NT2/D1 (cell line): ENCODE results near the gene MEIS1.

Experiments used
- DNase-seq: peaks from one replicate; pipeline ENCODE4 v3.0.0-alpha.2; 2011; ENCODE audit warnings: low read depth, low spot score
- H3K27me3 ChIP-seq: 2 replicates; pipeline ENCODE4 v1.6.0; 2011; ENCODE audit warnings: mild to moderate bottlenecking; ENCODE audit not compliant: insufficient read length, insufficient read depth
- H3K36me3 ChIP-seq: 2 replicates; pipeline ENCODE4 v1.6.1; 2011; ENCODE audit warnings: mild to moderate bottlenecking, low read length, mixed read lengths; ENCODE audit not compliant: insufficient read depth, insufficient read length
- H3K4me1 ChIP-seq: 2 replicates; pipeline ENCODE4 v1.5.1; 2011; ENCODE audit not compliant: insufficient read depth, insufficient read length
- H3K4me3 ChIP-seq: 2 replicates; pipeline ENCODE4 v1.5.1; 2011; ENCODE audit warnings: low read depth; ENCODE audit not compliant: insufficient read length
- H3K9ac ChIP-seq: 2 replicates; pipeline ENCODE4 v1.6.0; 2011; ENCODE audit warnings: low read depth; ENCODE audit not compliant: insufficient read length
- H3K9me3 ChIP-seq: 2 replicates; pipeline ENCODE4 v1.5.1; 2011; ENCODE audit warnings: mild to moderate bottlenecking, low read length; ENCODE audit not compliant: insufficient read depth
- SUZ12 ChIP-seq: IDR thresholded peaks from 2 replicates; pipeline ENCODE4 v1.6.1; 2011; ENCODE audit not compliant: insufficient read length, insufficient read depth; ENCODE audit errors: extremely low read depth
- YY1 ChIP-seq: IDR thresholded peaks from 2 replicates; pipeline ENCODE4 v1.6.1; 2011; ENCODE audit not compliant: insufficient read length, insufficient read depth
- ZNF274 ChIP-seq: IDR thresholded peaks from 2 replicates; pipeline ENCODE4 v1.6.1; 2011; ENCODE audit warnings: mild to moderate bottlenecking, low read depth, low read length

Gene MEIS1

DNA sequence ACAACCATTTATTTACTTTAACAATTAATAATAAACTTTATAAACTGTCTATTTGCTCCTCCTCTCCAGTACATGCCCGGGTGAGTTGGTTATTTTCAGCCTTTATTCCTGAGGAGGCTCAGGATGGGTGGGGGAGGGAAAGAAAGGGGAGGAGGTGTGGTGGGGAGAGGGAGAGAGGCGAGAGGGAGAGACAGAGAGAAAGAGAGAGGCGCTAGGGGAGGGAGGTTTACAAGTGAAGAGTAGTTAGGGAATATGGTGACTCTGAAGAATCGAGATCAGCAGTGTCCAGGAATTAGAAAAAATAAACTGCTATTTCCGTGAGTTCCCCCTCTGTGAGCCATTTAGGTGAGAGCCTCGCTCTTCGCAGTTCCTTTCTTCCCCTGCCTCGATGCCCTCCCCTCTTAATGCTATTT, 138.9 kb downstream of the MEIS1 start:
- no peak for DNase-seq
- Histone ChIP-seq H3K4me3 (peak overlapping the region; percentile 13), H3K9ac (peak overlapping the region; percentile 39), H3K27me3 (peaks cover 32% of the 10 kb centered on the region), H3K36me3 (no peaks in the 10 kb centered on the region), H3K4me1 (no peaks in the 10 kb centered on the region), H3K9me3 (no peaks in the 10 kb centered on the region)
- TF ChIP-seq SUZ12 = no peak
- no peak for TF ChIP-seq YY1
- TF ChIP-seq ZNF274 = no peak

DNA sequence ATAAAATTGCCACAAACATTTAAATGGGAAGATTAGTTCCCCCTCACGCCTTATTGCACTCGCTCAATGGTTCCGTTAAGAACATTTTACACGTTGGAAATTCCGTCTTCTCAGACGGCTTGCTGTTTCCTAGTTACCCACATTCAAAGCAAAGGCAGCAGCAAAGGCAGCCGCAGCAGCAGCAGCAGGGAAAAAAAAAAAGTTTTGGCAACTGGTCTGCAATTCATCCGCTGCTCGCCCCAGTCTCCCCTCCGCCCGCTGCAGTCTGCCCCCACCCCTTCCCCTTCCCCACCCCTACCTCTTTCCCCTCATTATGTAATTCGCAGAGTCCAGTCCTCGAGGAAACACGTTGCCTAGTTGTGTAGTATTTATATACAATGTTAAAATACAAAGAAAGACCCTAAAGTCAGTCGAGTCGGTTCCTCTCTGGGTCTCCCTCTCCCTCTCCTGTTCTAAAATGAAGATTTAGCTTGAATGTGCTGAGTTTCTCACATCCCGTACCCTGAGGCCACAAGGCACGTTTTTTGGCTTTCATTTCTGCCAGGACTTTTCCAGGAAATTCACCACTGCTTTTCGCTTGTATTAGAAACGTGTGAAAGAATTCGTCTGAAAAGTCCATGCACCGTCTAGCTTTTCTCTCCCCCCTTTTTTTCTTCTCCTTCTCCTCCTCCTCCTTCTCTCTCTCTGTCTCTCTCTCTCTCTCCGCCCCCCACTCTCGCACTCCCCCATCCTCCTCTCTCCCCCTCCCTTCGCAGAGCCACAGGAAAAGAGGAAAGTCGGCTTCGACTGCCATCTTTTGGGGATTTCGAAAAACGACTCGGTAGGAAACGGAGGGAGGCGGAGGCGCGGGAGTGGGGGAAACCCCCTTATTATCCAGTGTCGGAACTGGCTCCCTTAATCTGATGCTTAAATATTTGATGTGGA, 140.0 kb downstream of the MEIS1 start:
- TF ChIP-seq YY1 (no peak), ZNF274 (no peak), SUZ12 (no peak)
- Histone ChIP-seq H3K27me3 (peaks cover 43% of the 10 kb centered on the region), H3K36me3 (no peaks in the 10 kb centered on the region), H3K9ac (peak overlapping the region; percentile 32), H3K4me3 (peak overlapping the region; percentile 40), H3K4me1 (no peaks in the 10 kb centered on the region), H3K9me3 (no peaks in the 10 kb centered on the region)
- no peak for DNase-seq

DNA sequence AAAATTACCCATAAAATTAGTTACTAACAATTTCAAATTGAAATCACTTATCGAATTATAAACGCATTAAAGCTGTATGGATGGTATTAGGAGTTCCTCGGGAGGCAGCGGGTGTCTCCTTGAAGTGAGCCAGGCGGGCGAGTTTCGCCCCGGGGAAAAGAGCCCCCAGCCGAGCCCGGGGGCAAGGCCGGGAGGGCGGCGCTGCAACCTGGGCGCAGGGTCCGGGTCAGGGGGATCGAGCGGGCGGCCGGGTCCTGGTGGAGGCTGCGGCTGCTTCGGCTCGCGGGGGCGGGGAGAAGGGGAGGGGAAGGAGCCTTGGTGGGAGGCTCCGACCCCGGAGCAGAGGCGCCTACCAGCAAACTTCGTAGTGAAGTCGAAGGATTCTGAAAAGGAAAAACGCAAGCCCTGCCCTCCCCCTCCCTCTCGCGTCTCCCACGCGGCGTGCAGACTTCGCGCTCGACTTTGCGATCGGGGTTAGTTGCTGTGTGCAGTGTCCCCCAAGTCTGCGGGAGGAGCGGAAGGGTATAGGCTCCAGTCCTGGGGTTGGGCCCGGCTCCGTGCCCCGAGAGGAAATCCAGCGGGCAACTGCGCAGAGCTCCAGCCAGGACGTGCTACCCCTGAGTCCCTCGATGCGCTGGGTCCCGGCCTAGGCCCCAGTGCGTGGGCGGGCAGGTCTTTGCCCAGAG, 140.8 kb downstream of the MEIS1 start:
- TF ChIP-seq YY1 (no peak), ZNF274 (no peak), SUZ12 (peak; percentile 4)
- Histone ChIP-seq H3K4me3 (peak overlapping the region; percentile 40), H3K9me3 (no peaks in the 10 kb centered on the region), H3K9ac (no peak overlapping the region), H3K4me1 (no peaks in the 10 kb centered on the region), H3K27me3 (peaks cover 52% of the 10 kb centered on the region), H3K36me3 (no peaks in the 10 kb centered on the region)
- no peak for DNase-seq

DNA sequence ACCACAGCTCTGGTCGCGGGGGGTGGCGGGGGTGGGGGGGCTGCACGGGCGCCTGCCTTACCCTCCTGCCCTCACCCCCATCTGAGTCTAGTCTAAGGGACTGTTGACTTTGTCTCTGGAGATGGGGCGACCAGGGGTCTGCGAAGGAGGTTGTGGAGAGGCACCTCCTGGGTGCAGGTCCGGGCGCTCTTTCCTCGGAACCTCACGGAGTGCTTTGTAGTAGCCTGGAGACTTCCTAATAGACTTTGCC, 141.3 kb downstream of the MEIS1 start:
- TF ChIP-seq ZNF274 = no peak
- TF ChIP-seq YY1 = no peak
- no peak for TF ChIP-seq SUZ12
- DNase-seq = no peak
- Histone ChIP-seq H3K4me3 (peak overlapping the region; percentile 33), H3K4me1 (no peaks in the 10 kb centered on the region), H3K27me3 (peaks cover 56% of the 10 kb centered on the region), H3K36me3 (no peaks in the 10 kb centered on the region), H3K9ac (no peak overlapping the region), H3K9me3 (no peaks in the 10 kb centered on the region)

DNA sequence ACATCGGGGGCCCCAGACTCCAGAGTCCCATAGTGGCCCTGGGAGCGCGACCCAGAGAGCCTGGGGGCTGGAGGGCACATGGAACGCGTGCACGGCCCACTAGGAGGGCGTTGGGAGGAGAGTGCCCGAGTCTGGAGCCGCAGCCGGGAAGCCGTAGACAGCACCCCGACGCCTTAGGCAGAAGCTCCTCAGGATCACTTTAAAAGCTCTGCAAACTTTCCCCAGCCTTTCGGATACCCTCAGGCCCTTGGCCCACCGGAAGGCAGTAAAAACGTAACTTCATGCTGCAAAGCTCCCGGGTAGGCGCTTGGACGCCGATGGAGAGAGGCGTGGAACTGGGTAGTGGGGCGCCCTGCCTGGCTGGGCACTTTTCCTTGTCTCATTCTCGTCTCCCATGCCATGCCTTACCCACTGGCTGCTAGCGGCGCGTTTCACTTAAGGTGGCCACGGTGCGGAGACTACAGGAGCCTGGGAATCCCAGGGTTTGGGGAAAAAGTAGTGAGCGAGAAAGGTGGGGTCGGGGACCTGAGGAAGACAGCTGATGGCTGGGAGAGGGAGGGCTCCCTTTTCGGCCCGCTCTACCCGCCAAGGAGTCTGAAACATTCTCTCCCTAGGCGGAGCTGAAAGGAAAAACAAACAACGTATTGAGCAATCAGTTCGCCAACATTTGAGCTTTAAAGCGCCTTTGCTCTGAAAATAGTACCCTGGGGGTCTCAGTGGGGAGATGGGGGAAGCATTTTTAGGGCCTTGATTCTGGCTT, 141.8 kb downstream of the MEIS1 start:
- H3K36me3 ChIP-seq = no peaks in the 10 kb centered on the region
- no peak for TF ChIP-seq YY1
- TF ChIP-seq SUZ12 = peak; percentile 18
- no peaks in the 10 kb centered on the region for H3K4me1 ChIP-seq
- peak overlapping the region; percentile 50 for H3K9ac ChIP-seq
- H3K9me3 ChIP-seq = no peaks in the 10 kb centered on the region
- H3K27me3 ChIP-seq = peaks cover 61% of the 10 kb centered on the region
- peak overlapping the region; percentile 33 for H3K4me3 ChIP-seq
- DNase-seq = no peak

DNA sequence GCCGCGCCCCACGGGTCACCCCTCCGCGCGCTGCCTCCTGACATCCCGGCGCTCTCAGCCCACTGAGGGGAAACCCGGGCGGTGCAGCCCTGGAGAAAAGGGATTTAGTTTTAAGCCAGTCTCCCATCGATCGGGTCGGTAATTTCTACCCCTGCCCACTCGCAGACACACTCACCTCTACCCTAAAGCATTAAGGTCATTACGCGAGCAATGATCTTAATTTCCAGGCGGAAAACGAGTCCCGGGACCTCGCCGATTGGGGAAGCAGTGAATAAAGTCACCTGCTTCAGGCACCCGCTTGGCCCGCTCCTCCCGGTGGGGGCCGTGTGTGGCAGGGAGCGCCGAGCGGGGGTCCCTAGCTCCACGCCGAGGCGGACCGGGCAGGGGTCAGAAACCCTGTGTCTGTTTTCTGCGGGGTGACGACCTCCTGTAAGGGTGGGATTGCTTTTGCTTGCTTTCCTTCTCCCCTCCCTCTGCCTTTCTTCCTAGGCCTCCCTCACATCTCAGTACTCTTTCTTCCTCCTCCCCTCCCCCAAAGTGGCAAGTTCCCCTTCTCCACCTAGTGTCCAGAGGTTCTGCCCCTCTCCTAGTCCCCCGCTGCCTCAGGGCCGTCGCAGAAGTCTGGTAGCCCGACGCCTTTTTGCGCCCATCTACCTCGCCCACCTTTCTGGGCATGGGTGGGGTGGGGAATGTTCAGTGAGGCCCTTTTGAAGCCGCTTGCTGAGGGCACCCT, 142.6 kb downstream of the MEIS1 start:
- peak overlapping the region; percentile 50 for H3K9ac ChIP-seq
- peak; percentile 2 for TF ChIP-seq SUZ12
- no peak for TF ChIP-seq YY1
- no peak for TF ChIP-seq ZNF274
- no peak for DNase-seq
- no peaks in the 10 kb centered on the region for H3K36me3 ChIP-seq
- H3K27me3 ChIP-seq = peaks cover 69% of the 10 kb centered on the region
- H3K4me1 ChIP-seq = no peaks in the 10 kb centered on the region
- H3K9me3 ChIP-seq = no peaks in the 10 kb centered on the region
- peak overlapping the region; percentile 33 for H3K4me3 ChIP-seq
